RWPE2 (cell line): ENCODE measurements around the gene GRIN1.

Source experiments
- ATAC-seq: fragments of 200-7000 bp; cut with Tn5 transposase; 3 replicates; pipeline ENCODE4 v1.9.1; 2021; ENCODE audit warnings: low read depth
- DNase-seq: peaks from one replicate; pipeline ENCODE4 v3.0.0-alpha.2; 2020; ENCODE audit warnings: low spot score
- H3K27ac ChIP-seq: fragments of 450-650 bp; 2 replicates; pipeline ENCODE4 v1.5.1; 2017; ENCODE audit warnings: mild to moderate bottlenecking; ENCODE audit not compliant: poor library complexity, severe bottlenecking
- H3K27me3 ChIP-seq: fragments of 250-450 bp; sonication (Bioruptor Pico); 2 replicates; pipeline ENCODE4 v1.5.1; 2021; ENCODE audit warnings: mild to moderate bottlenecking, moderate library complexity; ENCODE audit not compliant: insufficient read depth, poor library complexity, severe bottlenecking
- H3K36me3 ChIP-seq: fragments of 250-450 bp; sonication (Bioruptor Pico); 2 replicates; pipeline ENCODE4 v1.5.1; 2020; ENCODE audit warnings: low read depth, mild to moderate bottlenecking, moderate library complexity
- H3K4me1 ChIP-seq: fragments of 250-450 bp; sonication (Bioruptor Pico); 2 replicates; pipeline ENCODE4 v1.5.1; 2021; ENCODE audit warnings: mild to moderate bottlenecking, moderate library complexity; ENCODE audit not compliant: insufficient read depth, poor library complexity, severe bottlenecking
- H3K4me3 ChIP-seq: fragments of 250-450 bp; sonication (Bioruptor Pico); 2 replicates; pipeline ENCODE4 v1.5.1; 2021; ENCODE audit warnings: mild to moderate bottlenecking, moderate library complexity; ENCODE audit not compliant: severe bottlenecking
- H3K9me3 ChIP-seq: fragments of 250-450 bp; sonication (Bioruptor Pico); 2 replicates; pipeline ENCODE4 v1.5.1; 2021; ENCODE audit warnings: mild to moderate bottlenecking, moderate library complexity; ENCODE audit not compliant: severe bottlenecking
- TF ChIP-seq, protein P1 (sequence below): fragments of 450-650 bp; IDR thresholded peaks from one replicate; pipeline ENCODE4 v1.5.1; 2017; ENCODE audit warnings: mild to moderate bottlenecking, moderate library complexity; ENCODE audit not compliant: poor library complexity, severe bottlenecking

GRIN1 gene

DNA sequence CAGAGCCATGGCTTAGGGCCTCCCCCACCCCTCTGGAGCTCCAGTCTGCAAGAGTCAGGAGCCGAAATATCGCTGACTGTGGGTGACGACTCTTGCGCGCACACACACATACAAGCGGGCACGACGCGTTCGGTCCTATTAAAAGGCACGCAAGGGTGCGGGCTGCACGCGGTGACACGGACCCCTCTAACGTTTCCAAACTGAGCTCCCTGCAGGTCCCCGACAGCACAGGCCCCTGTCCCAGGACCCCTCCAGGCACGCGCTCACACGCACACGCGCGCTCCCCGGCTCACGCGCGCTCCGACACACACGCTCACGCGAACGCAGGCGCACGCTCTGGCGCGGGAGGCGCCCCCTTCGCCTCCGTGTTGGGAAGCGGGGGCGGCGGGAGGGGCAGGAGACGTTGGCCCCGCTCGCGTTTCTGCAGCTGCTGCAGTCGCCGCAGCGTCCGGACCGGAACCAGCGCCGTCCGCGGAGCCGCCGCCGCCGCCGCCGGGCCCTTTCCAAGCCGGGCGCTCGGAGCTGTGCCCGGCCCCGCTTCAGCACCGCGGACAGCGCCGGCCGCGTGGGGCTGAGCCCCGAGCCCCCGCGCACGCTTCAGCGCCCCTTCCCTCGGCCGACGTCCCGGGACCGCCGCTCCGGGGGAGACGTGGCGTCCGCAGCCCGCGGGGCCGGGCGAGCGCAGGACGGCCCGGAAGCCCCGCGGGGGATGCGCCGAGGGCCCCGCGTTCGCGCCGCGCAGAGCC, at the start of gene GRIN1:
Gene GRIN1, plus strand, starts transcription at position 433 of the 746 bp plus-strand sequence. CDS start 333 bp downstream, outside the sequence.
- H3K9me3 ChIP-seq: no peaks in the 10 kb centered on the region
- no peaks in the 10 kb centered on the region for H3K36me3 ChIP-seq
- H3K4me1 ChIP-seq: no peaks in the 10 kb centered on the region
- TF ChIP-seq, protein P1, sequence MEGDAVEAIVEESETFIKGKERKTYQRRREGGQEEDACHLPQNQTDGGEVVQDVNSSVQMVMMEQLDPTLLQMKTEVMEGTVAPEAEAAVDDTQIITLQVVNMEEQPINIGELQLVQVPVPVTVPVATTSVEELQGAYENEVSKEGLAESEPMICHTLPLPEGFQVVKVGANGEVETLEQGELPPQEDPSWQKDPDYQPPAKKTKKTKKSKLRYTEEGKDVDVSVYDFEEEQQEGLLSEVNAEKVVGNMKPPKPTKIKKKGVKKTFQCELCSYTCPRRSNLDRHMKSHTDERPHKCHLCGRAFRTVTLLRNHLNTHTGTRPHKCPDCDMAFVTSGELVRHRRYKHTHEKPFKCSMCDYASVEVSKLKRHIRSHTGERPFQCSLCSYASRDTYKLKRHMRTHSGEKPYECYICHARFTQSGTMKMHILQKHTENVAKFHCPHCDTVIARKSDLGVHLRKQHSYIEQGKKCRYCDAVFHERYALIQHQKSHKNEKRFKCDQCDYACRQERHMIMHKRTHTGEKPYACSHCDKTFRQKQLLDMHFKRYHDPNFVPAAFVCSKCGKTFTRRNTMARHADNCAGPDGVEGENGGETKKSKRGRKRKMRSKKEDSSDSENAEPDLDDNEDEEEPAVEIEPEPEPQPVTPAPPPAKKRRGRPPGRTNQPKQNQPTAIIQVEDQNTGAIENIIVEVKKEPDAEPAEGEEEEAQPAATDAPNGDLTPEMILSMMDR: no peak
- DNase-seq (no peak), ATAC-seq (0 out of 3 replicates have a peak, but pooled peaks have one; percentile 24)
- peaks cover 53% of the 10 kb centered on the region for H3K27me3 ChIP-seq
- H3K27ac ChIP-seq: no peak within 1 kb of the TSS
- no peak within 1 kb of the TSS for H3K4me3 ChIP-seq

DNA sequence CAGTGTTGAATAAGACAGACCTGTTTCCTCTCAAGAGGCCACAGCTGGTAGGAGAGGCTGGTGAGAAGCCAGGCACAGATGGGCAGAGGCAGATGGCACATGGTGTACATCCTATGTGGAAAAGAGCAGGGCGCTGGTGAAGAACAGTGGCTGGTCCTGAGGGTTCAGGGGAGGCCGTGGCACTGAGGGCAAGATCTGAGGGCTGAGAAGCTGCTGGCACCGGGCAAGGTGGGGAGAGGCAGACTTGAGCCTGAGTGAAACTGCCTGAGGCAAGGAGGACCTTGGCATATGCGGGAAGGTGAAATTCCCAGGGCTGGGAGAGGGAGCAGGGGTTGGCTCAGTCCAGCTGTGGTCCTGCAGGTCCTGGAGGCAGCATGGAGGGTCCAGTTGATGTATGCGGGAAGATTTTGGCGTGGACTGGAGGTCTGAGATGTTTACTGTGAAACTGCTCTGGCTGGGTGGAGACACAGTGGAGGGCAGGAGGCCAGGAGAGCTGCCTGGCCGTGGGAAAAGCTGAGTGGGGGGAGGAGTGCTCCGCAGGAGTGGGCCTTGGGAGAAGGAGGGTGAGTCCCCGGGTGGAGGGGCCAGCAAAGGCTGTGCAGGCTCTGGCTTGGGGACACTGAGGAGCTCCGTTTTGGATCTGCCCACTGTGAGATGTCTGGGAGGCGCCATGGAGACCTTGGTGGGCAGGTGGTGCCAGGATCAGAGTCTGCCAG, 49.6 kb upstream of the GRIN1 start:
- Histone ChIP-seq H3K4me1 (peaks cover 16% of the 10 kb centered on the region), H3K27ac (no peak overlapping the region), H3K36me3 (peaks cover 31% of the 10 kb centered on the region), H3K27me3 (no peaks in the 10 kb centered on the region), H3K4me3 (no peak overlapping the region), H3K9me3 (no peaks in the 10 kb centered on the region)
- ATAC-seq: no peak
- DNase-seq: no peak
- TF ChIP-seq, protein P1: no peak

DNA sequence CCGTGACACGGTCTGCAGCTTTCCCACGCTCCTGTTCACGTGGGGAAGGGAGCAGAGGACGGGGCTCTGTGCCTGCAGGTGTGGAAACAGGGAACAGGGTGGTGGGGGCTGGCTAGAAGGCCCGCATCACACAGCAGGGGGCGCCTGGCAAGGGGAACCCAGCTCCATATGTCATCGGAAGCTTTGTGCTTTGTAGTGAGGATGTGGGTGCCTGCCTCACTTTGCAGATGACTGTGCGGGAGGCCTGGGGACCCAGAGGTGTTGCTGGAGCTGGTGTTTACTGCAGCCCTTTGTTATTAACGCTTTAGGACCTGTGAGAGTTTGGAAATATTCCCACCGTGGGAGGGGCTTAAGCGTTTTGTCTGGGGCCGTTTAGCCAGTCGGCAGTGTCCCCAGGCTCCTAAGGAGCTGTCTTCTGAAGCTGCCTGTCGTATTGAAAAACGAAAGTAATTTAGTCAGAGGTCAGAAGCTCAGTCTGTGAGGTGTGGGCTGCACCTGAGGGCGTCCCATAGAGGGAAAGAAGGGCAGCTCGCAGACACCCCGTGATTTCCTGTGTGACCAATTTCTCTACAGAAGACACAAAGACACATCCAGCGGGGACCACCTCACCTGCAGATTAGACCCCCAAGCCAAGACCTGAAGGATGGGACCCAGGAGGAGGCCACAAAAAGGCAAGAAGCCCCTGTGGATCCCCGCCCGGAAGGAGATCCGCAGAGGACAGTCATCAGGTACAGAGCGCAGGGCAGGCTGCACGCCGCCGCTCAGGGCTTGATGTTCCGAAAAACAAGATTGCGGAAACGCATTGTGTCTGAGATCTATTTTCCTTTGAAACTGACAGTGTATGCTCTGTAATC, 43.1 kb upstream of the GRIN1 start:
- H3K27ac ChIP-seq: no peak overlapping the region
- no peaks in the 10 kb centered on the region for H3K4me1 ChIP-seq
- no peak for DNase-seq
- peaks cover 69% of the 10 kb centered on the region for H3K36me3 ChIP-seq
- ATAC-seq: peak; percentile 50; the same call in 2 of the 3 replicates
- no peak overlapping the region for H3K4me3 ChIP-seq
- no peaks in the 10 kb centered on the region for H3K9me3 ChIP-seq
- TF ChIP-seq, protein P1: peak; percentile 13
- no peaks in the 10 kb centered on the region for H3K27me3 ChIP-seq

DNA sequence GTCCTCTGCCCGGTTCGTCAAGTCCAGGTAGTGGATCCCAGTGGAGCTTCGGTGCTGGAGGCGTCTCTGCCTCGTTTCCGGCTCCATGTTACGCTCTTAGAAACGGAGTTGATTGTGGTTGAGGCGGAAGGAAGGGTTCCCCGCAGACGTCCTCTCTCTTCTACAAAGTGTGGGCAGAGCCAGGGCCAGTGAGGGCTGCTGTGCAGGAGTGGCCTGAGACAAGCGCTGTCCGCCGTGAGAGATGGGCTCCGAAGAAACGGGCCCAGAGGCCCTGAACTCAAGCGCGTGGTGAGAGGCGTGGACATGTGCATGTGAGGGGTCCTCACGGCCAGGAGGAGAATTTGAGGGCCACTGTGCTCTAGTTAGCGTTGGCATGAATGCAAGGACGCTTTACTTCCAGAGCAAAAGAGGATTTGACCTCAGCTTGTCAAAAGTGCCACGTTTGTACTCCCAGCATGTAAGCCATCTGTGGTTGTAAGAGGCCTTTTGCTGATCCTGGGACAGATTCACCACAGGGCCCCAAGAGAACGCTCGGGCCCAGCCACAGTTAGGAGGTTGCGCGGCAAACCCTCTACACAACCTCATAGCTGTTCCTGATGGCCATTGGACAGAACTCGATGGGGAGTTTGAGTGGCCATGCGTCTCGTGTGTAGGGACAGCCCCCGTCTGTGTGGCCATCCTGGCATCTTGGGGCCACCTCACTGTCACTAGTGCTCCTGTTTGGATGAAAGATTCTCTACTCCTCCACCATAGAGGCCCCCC, 42.0 kb upstream of the GRIN1 start:
- no peaks in the 10 kb centered on the region for H3K27me3 ChIP-seq
- no peaks in the 10 kb centered on the region for H3K9me3 ChIP-seq
- ATAC-seq (no peak), DNase-seq (no peak)
- no peak overlapping the region for H3K27ac ChIP-seq
- peaks cover 74% of the 10 kb centered on the region for H3K36me3 ChIP-seq
- no peak overlapping the region for H3K4me3 ChIP-seq
- H3K4me1 ChIP-seq: no peaks in the 10 kb centered on the region
- TF ChIP-seq, protein P1: no peak
